ENCODE results near the gene SYT3. TPM values are rescaled to one million over a fixed set of nuclear protein-coding genes. Genes with fewer than 3 reads are reported as not detected.

The SYT3 gene
- total RNA-seq, result not detected

GRCh38 chr19:50639121-50640112, at the start of gene SYT3:
Gene SYT3, minus strand, starts transcription at chr19:50639881. Its CDS starts 2,470 bp downstream, at chr19:50637411.
- no peak for ATAC-seq

DNA sequence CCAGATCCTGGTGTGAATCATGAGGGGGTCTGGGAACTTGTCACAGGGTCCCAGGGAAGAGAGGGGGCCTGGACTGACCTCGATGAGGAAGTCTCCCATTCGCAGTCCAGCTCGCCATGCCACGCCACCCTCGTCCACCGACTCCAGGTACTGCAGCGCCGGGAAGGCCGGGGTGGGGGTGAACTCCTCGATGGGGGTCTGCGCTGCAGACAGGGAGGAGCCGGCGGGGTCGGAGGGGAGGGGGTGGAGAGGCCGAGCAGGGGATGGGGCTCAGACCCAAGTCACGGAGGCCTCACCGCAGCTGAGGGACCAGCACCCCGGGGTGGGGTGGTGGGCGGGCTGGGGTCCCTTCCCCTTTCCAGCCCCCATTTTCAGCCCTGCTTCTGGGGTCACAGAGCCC, 49.1 kb upstream of the SYT3 start:
- no peak for ATAC-seq

- ATAC-seq, result no peak
These were observed 46.8 kb upstream of the SYT3 start for GRCh38 chr19:50686310-50687032.

- peak; percentile 77 for ATAC-seq
These were observed 39.8 kb upstream of the SYT3 start for GRCh38 chr19:50679177-50680125.

DNA sequence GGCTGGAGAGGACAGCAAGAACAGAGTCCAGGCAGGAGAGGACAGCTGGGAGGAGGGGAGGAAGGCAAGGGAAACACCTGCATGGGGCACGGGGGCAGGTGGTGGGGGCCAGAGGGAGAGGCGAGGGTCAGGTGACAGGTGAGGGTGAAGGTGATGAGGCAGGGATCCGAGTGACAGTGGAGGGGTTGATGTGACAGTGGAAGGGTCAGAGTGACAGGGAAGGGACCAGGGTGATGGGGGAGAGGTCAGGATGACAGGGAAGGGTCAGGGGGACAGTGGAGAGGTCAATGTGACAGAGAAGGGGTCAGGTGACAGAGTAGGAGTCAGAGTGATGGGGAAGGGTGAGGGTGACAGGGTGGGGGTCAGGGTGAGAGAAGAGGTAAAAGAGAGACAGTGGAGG, 38.6 kb upstream of the SYT3 start:
- no peak for ATAC-seq

DNA sequence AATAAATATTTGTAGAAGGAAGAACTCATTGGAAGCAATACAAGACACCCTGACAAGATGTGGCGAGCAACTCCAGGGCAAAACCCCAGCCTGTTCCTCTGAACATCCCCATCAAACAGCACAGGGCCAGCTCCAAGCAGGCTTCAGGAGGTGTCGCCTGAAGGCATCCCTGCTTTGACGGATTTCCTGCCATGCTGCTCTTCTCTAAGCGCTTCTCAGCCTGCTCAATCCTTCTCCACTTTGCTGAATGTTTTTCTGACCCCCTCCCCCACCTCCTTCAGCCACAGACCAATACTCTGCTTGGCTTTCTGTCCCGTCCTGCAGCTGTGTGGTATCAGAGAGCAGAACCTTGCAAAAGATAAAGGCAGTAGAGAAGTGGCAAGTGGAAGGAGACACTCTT, 38.0 kb upstream of the SYT3 start:
- ATAC-seq, result no peak

DNA sequence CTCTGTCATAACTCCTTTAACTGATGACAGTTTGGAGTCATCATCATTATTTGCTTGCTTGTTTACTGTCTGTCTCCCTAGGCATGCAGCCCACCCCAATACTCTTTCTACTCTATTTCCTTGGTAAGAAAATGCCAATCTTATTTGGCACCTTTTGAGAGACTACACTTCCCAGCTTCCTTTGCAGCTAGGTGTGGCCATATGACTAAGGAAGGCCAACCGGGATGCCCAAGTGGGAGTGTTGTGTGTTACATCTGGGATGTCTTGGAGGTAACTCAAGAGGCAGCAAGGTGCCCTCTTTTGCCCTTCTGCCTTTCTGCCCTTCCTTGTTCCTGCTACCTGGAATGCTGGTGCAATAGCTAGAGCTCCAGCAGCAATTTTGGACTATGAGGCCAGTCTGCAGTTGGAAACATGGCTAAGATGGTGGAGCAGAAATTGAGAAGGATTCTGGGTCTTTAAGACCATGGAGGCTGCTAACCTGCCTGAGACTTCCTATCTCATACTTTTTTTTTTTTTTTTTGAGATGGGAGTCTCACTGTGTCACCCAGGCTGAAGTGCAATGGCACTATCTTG, 37.0 kb upstream of the SYT3 start:
- no peak for ATAC-seq

DNA sequence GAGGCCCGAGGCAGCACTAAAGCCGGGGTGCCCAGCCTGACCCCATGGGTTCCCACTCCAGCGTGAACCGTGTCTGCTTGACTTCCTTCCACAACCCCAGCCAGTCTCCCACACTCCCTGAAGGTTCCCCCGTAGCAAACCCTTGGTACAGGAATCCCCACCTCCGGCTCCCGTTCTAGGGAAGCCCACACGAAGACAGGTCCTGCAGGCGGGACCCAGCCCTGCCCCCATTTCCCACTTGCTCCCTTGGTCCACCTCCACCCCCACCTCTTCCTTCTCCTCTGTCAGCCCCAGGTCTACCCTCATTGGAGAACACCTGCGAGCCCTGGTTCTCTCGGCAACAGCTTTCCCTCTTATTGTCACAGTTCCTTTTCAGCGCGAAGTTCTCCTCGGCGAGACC, 33.4 kb upstream of the SYT3 start:
- ATAC-seq, result no peak

DNA sequence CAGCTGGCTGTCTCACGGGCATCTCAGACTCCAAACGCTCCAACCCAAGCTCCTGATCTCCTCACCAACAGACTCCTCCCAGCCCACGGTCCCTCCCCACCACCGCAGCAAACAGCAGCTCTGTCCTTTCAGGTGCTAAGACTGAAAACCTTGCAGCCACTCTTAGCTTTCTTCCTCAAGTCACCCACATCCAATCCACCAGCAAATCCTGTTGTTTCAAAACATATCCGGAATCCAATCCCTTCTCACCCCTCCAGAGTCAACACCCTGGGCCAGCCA, 30.4 kb upstream of the SYT3 start:
- no peak for ATAC-seq

DNA sequence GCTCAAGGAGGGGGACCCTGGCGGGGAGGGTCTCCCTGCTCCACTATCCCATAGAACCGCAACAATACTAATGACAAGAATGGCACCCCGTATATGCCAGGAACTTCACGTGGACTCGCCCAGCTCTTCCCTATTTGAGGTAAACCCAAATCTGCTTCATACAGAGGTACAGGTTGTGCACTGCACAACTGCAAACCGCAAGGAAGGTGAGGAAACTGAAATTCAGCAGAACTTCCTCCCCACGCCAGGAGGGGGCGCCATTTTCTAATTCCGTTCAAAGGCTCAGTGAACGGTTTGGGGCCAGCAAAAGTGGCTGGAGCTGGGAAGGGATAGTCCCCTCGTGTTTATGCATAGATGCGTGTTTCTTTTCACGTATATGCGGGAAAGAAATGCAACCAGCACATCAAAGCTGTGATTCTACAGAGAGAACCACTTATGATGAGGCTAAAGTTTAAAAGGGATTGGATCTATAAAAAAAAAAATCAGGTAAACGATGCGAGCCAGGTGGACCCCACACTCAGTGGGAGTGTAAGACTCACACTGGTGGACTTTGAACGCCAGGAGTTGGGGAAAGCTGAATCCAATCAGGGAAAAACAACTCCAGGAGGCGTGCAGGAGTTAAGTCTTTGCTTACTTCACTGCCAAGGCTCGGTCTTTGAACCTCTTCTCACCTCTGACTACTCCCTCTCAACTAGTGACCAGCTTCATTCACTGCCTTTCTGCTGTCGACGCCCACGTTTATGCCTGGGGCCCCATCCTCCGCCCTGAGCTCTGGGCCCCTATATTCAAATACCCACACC, 29.8 kb upstream of the SYT3 start:
- no peak for ATAC-seq

DNA sequence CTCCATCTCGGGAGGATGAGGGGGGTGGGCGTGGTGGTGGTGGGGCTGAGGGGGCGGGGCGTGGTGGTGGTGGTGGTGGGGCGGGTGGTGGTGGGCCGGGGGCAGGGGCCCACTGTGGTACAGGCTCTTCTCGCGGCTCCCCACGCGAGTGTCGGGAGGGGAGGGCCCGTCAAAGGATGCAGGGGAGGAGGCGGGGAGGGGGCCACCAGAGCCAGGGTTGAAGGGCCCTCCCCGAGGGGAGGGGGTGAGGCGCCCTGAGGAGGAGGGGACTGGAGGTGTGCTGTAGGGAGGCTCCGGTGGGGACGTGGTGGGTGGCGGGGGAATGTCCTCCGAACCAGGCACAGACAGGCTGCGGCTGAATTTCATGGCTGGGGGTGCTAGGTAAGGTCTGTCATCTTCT, 29.2 kb upstream of the SYT3 start:
- ATAC-seq, result no peak

DNA sequence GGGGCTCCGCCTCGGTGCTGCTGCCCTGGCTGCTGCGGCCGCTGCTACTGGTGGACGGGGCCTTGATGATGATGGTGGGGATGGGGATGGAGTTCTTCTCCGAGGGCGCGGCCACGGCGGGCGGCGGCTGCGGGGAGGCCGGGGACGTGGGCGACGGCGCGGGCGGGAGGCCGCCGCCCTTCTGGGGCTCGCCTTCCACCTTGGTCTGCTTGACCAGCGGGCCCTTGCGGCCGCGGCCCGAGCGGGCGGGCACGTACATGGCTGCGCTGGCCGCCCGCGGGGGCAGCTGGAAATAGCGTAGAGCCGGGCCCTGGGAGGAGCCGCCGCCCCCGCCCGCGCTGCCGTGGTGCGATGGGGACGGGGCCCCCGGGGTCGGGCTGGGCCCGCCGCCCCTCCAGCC, 28.7 kb upstream of the SYT3 start:
- no peak for ATAC-seq

DNA sequence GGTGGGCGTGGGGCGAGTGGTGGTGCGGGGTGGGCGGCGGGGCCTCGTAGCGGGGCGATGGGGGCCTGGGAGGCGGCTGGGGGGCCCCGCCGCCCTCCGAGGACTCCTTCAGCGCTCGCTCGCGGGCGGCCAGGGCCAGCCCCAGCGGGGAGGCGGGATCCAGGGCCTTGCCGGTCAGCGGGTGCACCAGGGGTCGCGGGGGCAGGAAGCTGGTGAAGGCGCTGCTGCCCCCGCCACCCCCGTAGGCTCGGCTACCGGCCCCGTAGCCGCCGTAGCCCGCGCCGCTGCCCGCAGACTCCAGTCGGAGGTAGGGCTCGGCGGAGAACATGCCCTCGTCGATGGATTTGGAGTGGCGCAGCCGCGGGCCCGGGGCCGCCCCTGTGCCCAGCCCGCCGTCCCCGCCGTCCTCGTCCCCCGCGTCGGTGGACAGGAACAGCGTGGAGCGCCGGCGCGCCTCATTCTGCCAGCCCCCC, 28.1 kb upstream of the SYT3 start:
- ATAC-seq, result no peak

DNA sequence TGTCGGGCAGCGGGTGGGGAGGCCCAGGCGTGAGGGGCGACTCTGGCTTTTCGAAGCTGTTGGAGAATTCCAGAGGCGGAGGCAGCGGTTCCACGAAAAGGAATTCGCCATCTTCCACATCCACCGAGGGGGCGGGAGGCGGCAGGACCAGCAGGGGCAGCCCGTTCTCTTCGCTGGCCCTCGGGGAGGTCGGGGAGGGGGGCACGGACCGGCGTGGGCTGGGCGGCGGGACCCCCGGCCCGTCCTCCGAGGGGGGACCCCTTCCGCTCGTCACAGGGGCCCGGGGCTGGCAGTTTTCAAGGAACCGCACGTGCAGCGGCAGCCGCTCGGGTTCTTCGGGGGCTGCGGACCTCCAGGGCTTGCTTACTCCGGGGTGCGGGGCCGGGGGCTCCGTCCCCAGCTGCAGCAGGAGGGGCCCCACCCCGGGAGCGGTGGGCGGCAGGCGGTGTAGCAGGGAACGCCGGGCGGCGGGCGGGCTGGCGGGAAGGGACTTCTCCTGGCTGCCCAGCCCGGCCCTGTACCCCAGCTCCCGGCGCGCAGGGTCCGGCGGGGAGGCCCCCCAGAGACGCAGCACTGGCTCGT, 27.6 kb upstream of the SYT3 start:
- no peak for ATAC-seq

DNA sequence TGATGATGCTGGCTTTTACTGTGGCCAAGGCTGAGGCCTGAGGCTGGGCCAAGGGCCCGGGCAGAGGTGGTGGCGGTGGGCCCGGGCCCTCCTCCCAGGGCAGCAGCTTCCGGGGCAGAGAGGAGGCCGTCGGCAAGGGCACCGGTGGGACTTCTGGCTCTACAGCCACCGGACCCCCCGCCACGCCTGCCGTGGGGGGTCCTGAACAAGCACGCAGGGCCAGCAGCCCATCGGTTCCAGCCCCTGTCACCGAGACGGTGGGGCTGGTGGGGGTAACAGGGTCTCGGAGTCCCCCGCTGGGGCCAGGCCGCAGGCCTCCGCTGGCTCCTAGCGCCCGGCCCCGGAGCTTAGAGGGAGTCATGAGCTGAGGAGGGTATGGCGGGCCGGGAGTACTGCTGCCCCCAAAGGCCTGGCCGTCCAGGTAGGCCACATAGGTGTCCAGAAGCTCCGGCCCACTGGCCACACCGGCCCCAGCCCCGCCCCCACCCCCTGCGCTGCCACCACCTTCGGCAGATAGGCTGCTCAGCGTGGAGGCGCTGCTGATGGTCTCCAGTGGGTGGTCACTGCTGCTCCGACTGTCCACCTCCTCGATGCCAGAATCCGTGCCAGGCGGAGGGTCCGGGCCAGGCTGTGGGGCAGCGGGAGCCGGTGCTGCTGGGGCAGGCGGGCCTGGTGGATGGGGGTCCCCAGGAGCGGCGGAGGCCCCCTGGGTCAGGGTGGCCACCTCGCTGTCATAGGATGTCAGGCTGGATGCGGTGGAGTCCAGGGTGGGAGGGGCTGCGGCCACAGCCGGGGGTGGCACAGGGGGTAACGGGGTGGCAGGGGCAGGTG, 26.9 kb upstream of the SYT3 start:
- peak; percentile 17 for ATAC-seq

- ATAC-seq, result no peak
These were observed 24.5 kb upstream of the SYT3 start for GRCh38 chr19:50664204-50664603.

DNA sequence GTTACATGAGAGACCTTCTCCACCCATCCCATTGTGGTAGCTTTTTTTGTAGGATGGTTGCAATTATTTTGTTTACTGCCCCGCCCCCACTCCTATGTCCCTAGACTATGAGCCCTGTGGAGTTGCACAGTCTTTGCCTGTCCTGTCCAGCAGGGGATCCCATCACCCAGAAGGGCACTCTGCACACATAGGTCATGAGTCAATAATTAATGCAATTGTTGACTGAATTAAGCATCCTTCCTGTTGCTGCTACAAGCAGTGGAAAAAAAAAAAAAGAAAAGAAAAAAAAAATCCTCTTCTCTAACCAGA, 23.8 kb upstream of the SYT3 start:
- ATAC-seq, result no peak

- ATAC-seq, result no peak
These were observed 23.2 kb upstream of the SYT3 start for GRCh38 chr19:50662651-50663481.

Data from esophagus mucosa (tissue), 1 donor.